GM12878 (cell line): ENCODE results near the gene TCF7L1. TPM values are rescaled to one million over a fixed set of nuclear protein-coding genes. Genes with fewer than 3 reads are reported as not detected.

Source experiments
- ATAC-seq: fragments of 200-7000 bp; cut with Tn5 transposase; 3 replicates; pipeline ENCODE4 v1.9.1; 2020; ENCODE audit warnings: mild to moderate bottlenecking, moderate library complexity
- BruUV-seq: library from RNA; stranded (reverse); fragments of 400-500 nt; replicated peaks from 2 replicates; lab custom pipeline; 2021; lab: Mats Ljungman, UMichigan
- CTCF ChIA-PET: fragments of 300-600 bp; sonication (Branson Sonifier 250); formaldehyde crosslinking; extraction: SDS; loops from one replicate; lab custom pipeline; 2021; ENCODE audit warnings: inconsistent platforms; lab: Yijun Ruan, JAX
- POLR2A ChIA-PET: fragments of 350-600 bp; formaldehyde crosslinking; extraction: SDS; loops from one replicate; lab custom pipeline; 2021; ENCODE audit warnings: inconsistent platforms; lab: Charles Lee
- RAD21 ChIA-PET: fragments of 300-600 bp; sonication (Branson Sonifier 250); formaldehyde crosslinking; loops from one replicate; lab custom pipeline; 2023; ENCODE audit warnings: antibody characterized with exemption; ENCODE audit not compliant: unreplicated experiment; lab: Charles Lee
- SMC1A ChIA-PET: fragments of 300-600 bp; sonication (Branson Sonifier 250); formaldehyde crosslinking; loops from one replicate; lab custom pipeline; 2023; ENCODE audit not compliant: unreplicated experiment, uncharacterized antibody; lab: Charles Lee
- DNase-seq: peaks from one replicate; pipeline ENCODE4 v3.0.0-alpha.2; 2011; ENCODE audit warnings: low read depth, low spot score
- FAIRE-seq: peaks from 3 replicates; lab custom pipeline; 2011; peaks lifted over from hg19 to GRCh38; lab: Jason Lieb, UNC
- H2AFZ ChIP-seq: 2 replicates; pipeline ENCODE4 v1.6.0; 2011; ENCODE audit warnings: low read depth, low read length, control low read depth; ENCODE audit not compliant: control insufficient read depth
- H3K27ac ChIP-seq: 2 replicates; pipeline ENCODE4 v1.5.1; 2011; ENCODE audit warnings: control low read depth; ENCODE audit not compliant: control insufficient read depth, insufficient read depth
- H3K27me3 ChIP-seq, 2 experiments: replicated peaks in 1 of 2; 2 replicates each; pipeline versions ENCODE4 v1.6.0 to v1.6.1; 2011; ENCODE audit warnings: low read length in 1 of 2; ENCODE audit not compliant: control insufficient read depth in 2 of 2, insufficient read depth in 2 of 2
- H3K36me3 ChIP-seq, 2 experiments: 2 replicates each; pipeline ENCODE4 v1.5.1; 2011; ENCODE audit warnings: low read length in 1 of 2; ENCODE audit not compliant: control insufficient read depth in 2 of 2, insufficient read depth in 2 of 2
- H3K4me1 ChIP-seq: 2 replicates; pipeline ENCODE4 v1.6.1; 2011; ENCODE audit warnings: mild to moderate bottlenecking, low read length, moderate library complexity, mixed read lengths; ENCODE audit not compliant: control insufficient read depth, insufficient read depth
- H3K4me2 ChIP-seq: 2 replicates; pipeline ENCODE4 v1.6.0; 2011; ENCODE audit warnings: control low read depth; ENCODE audit not compliant: control insufficient read depth, insufficient read depth
- H3K4me3 ChIP-seq: fragments of 200-600 bp; sonication (generic); 2 replicates; pipeline ENCODE4 v1.5.1; 2016
- H3K79me2 ChIP-seq: 2 replicates; pipeline ENCODE4 v1.6.0; 2011; ENCODE audit warnings: low read length; ENCODE audit not compliant: control insufficient read depth, insufficient read depth
- H3K9ac ChIP-seq: 2 replicates; pipeline ENCODE4 v1.8.0; 2011; ENCODE audit warnings: low read length, control low read depth, mixed read lengths; ENCODE audit not compliant: control insufficient read depth, insufficient read depth
- H3K9me3 ChIP-seq: replicated peaks from 3 replicates; pipeline ENCODE4 v1.5.1; 2011; ENCODE audit warnings: mild to moderate bottlenecking, low read length; ENCODE audit not compliant: control insufficient read depth, insufficient read depth
- H4K20me1 ChIP-seq: 2 replicates; pipeline ENCODE4 v1.6.0; 2011; ENCODE audit not compliant: control insufficient read depth, insufficient read depth
- BCL11A ChIP-seq: IDR thresholded peaks from 2 replicates; pipeline ENCODE4 v1.6.1; 2011; ENCODE audit warnings: low read depth, low read length
- ETV6 ChIP-seq, 2 experiments: fragments of 450-650 bp in 1 of 2; IDR thresholded peaks in 1 of 2; conservative IDR thresholded peaks in 1 of 2; 2 replicates each; pipeline ENCODE4 v1.6.1; 2014; ENCODE audit warnings: antibody characterized with exemption in 1 of 2, borderline replicate concordance in 1 of 2, low read depth in 1 of 2, mild to moderate bottlenecking in 1 of 2, moderate library complexity in 1 of 2
- HDAC6 ChIP-seq: fragments of 200-600 bp; sonication (generic); IDR thresholded peaks from one replicate; pipeline ENCODE4 v1.8.0; 2017; ENCODE audit warnings: antibody characterized with exemption; ENCODE audit not compliant: unreplicated experiment
- NR2C1 ChIP-seq: fragments of 450-650 bp; IDR thresholded peaks from 2 replicates; pipeline ENCODE4 v1.6.1; 2017; ENCODE audit warnings: antibody characterized with exemption, mild to moderate bottlenecking, moderate library complexity
- PAX5 ChIP-seq: IDR thresholded peaks from 2 replicates; pipeline ENCODE4 v1.6.1; 2011; ENCODE audit warnings: low read depth, low read length, borderline replicate concordance
- RBBP5 ChIP-seq: fragments of 200-600 bp; sonication (generic); conservative IDR thresholded peaks from 2 replicates; pipeline ENCODE4 v1.6.1; 2016
- RELA ChIP-seq: fragments of 450-650 bp; IDR thresholded peaks from 2 replicates; pipeline ENCODE4 v1.8.0; 2014; ENCODE audit warnings: borderline replicate concordance; ENCODE audit not compliant: partially characterized antibody
- SMAD5 ChIP-seq: IDR thresholded peaks from 2 replicates; pipeline ENCODE4 v1.6.1; 2016; ENCODE audit warnings: antibody characterized with exemption, low read depth
- SREBF2 ChIP-seq: IDR thresholded peaks from 2 replicates; pipeline ENCODE4 v1.6.1; 2012; ENCODE audit warnings: mild to moderate bottlenecking, low read length
- WGBS: methylation state at CpG from one replicate; pipeline ENCODE4 v1.1.6; 2016; ENCODE audit warnings: low lambda C conversion rate; ENCODE audit not compliant: insufficient replicate concordance, insufficient coverage; ENCODE audit errors: missing lambda C conversion rate; 5-methylcytosine and 5-hydroxymethylcytosine counted together
- in situ Hi-C: fragments of 300-500 bp; cut with MboI; formaldehyde crosslinking; loops from 9 replicates; pipeline ENCODE4 v1.14.3; 2018; ENCODE audit warnings: mixed read lengths
- intact Hi-C: fragments of 100-400 bp; cut with micrococcal nuclease; formaldehyde crosslinking; loops from one replicate; pipeline ENCODE4 v1.14.2; 2022; ENCODE audit not compliant: unreplicated experiment
- polyA plus RNA-seq, 11 experiments: library from polyadenylated mRNA; depleted of rRNA in 4 of 11; unstranded in 6 of 11; stranded (reverse) in 5 of 11; fragments of >200 nt; fragmentation: Nextera tagmentation in 4 of 11; fragmentation: Illumina TruSeq in 1 of 11; extraction: Ambion mirVana in 4 of 11; extraction: Trizol in 1 of 11; gene quantifications; 1 replicate in 1 of 11; 2 replicates in 10 of 11; pipeline versions ENCODE4 v1.2.1 to v1.2.3, GENCODE V29; 2011 to 2016; ENCODE audit warnings: inconsistent platforms in 2 of 11, missing spikeins in 2 of 11, low read depth in 1 of 11
- total RNA-seq, 4 experiments: library from RNA; depleted of rRNA in 3 of 4; stranded (reverse); fragments of >200 nt in 3 of 4; fragmentation: Illumina TruSeq in 1 of 4; extraction: Trizol in 1 of 4; gene quantifications; 2 replicates each; pipeline versions ENCODE4 v1.2.1 to v1.2.3, GENCODE V29; 2013 to 2021
- TF ChIP-seq, protein P1 (sequence below): fragments of 450-650 bp; IDR thresholded peaks from 2 replicates; pipeline ENCODE4 v1.6.1; 2018; ENCODE audit warnings: borderline replicate concordance, mild to moderate bottlenecking; ENCODE audit not compliant: partially characterized antibody
- TF ChIP-seq, protein P2 (sequence below): fragments of 150-350 bp; IDR thresholded peaks from 2 replicates; pipeline ENCODE4 v1.6.1; 2016; ENCODE audit warnings: low read depth, low read length

Gene TCF7L1
- total and polyA plus RNA-seq, 10 of the 15 experiments (the other 5 are each of a cell fraction or from before 2014, with no cell fraction given), result 0.03 to 0.11 (median 0.10) TPM; not detected in 7

DNA sequence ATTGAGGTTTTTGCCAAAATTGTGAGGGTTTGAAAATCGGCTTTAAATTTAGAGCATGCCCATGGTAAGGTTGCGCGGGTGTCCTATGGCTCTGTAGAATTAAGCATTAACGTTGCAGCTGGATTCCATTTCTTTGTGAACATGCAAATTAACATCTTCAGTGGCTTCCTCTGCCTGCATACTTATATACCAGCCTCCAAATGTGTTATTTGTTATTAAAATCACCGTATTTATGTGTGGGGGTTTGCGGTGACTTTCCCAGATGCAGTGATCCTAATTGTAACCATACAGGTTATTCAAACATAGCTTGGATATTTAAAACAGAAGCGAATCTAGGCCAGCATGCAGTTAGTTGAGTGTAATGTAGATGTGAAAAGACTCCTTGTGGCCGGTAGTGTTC is 114.4 kb downstream of the TCF7L1 start:
- SMC1A ChIA-PET, result interaction anchor here (1.2 kb wide), 1 partner anchor 169 kb away, joined by 3 read pairs; no protein-coding TSS in a partner anchor
- no peak overlapping the region for H2AFZ ChIP-seq
- WGBS, result 22% methylated on average over 8 of the region's 8 CpGs
- no peaks in the 10 kb centered on the region for H3K36me3 ChIP-seq
- TF ChIP-seq HDAC6, result no peak
- TF ChIP-seq SREBF2, result no peak
- TF ChIP-seq, protein P1, sequence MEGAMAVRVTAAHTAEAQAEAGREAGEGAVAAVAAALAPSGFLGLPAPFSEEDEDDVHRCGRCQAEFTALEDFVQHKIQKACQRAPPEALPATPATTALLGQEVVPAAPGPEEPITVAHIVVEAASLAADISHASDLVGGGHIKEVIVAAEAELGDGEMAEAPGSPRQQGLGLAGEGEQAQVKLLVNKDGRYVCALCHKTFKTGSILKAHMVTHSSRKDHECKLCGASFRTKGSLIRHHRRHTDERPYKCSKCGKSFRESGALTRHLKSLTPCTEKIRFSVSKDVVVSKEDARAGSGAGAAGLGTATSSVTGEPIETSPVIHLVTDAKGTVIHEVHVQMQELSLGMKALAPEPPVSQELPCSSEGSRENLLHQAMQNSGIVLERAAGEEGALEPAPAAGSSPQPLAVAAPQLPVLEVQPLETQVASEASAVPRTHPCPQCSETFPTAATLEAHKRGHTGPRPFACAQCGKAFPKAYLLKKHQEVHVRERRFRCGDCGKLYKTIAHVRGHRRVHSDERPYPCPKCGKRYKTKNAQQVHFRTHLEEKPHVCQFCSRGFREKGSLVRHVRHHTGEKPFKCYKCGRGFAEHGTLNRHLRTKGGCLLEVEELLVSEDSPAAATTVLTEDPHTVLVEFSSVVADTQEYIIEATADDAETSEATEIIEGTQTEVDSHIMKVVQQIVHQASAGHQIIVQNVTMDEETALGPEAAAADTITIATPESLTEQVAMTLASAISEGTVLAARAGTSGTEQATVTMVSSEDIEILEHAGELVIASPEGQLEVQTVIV, result no peak
- TF ChIP-seq PAX5, result no peak
- no peak for TF ChIP-seq ETV6 (conservative IDR thresholded peaks at IDR 0.05 in 1 of 2, IDR thresholded peaks at IDR 0.05 in 1 of 2; ENCODE audit: borderline replicate concordance in 1 of 2, low read depth in 1 of 2)
- no peak for TF ChIP-seq NR2C1
- TF ChIP-seq, protein P2, sequence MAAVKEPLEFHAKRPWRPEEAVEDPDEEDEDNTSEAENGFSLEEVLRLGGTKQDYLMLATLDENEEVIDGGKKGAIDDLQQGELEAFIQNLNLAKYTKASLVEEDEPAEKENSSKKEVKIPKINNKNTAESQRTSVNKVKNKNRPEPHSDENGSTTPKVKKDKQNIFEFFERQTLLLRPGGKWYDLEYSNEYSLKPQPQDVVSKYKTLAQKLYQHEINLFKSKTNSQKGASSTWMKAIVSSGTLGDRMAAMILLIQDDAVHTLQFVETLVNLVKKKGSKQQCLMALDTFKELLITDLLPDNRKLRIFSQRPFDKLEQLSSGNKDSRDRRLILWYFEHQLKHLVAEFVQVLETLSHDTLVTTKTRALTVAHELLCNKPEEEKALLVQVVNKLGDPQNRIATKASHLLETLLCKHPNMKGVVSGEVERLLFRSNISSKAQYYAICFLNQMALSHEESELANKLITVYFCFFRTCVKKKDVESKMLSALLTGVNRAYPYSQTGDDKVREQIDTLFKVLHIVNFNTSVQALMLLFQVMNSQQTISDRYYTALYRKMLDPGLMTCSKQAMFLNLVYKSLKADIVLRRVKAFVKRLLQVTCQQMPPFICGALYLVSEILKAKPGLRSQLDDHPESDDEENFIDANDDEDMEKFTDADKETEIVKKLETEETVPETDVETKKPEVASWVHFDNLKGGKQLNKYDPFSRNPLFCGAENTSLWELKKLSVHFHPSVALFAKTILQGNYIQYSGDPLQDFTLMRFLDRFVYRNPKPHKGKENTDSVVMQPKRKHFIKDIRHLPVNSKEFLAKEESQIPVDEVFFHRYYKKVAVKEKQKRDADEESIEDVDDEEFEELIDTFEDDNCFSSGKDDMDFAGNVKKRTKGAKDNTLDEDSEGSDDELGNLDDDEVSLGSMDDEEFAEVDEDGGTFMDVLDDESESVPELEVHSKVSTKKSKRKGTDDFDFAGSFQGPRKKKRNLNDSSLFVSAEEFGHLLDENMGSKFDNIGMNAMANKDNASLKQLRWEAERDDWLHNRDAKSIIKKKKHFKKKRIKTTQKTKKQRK, result no peak
- no peak for TF ChIP-seq BCL11A
- no peak for TF ChIP-seq RELA
- TF ChIP-seq SMAD5, result no peak
- no peak for TF ChIP-seq RBBP5
- H3K4me3 ChIP-seq, result no peak overlapping the region
- no peaks in the 10 kb centered on the region for H3K4me1 ChIP-seq
- no peak overlapping the region for H3K9ac ChIP-seq
- intact Hi-C loops (no loop called here), in situ Hi-C loops (no loop called here)
- ATAC-seq (no peak), DNase-seq (no peak), FAIRE-seq (no peak)
- RAD21 ChIA-PET, result no interaction called here
- H3K27me3 ChIP-seq, result peaks cover 1 to 2% of the 10 kb centered on the region in 2 experiments
- POLR2A ChIA-PET, result no interaction called here
- no peak overlapping the region for H3K4me2 ChIP-seq
- H3K79me2 ChIP-seq, result no peaks in the 10 kb centered on the region
- no peaks in the 10 kb centered on the region for H3K9me3 ChIP-seq
- no peak overlapping the region for H3K27ac ChIP-seq
- no TSS peak for BruUV-seq
- CTCF ChIA-PET, result interaction anchor here (0.7 to 1.2 kb wide), 3 partner anchors 19 to 53 kb away, joined by 3 to 7 read pairs (median 3); no protein-coding TSS in a partner anchor
- H4K20me1 ChIP-seq, result no peaks in the 10 kb centered on the region
